Panc1 (cell line): ENCODE results near the gene KCNMA1. TPM values are rescaled to one million over a fixed set of nuclear protein-coding genes. Genes with fewer than 3 reads are reported as not detected.

Experiments used
- ATAC-seq: fragments of 200-7000 bp; cut with Tn5 transposase; 2 replicates; pipeline ENCODE4 v1.9.1; 2020; ENCODE audit warnings: mild to moderate bottlenecking, moderate library complexity
- BruUV-seq: library from RNA; stranded (reverse); fragments of 400-500 nt; replicated peaks from 2 replicates; lab custom pipeline; 2021; lab: Mats Ljungman, UMichigan
- CTCF ChIA-PET: fragments of 300-600 bp; sonication (Branson Sonifier 250); formaldehyde crosslinking; loops from one replicate; lab custom pipeline; 2022; ENCODE audit warnings: antibody characterized with exemption; lab: Charles Lee
- POLR2A ChIA-PET: fragments of 300-600 bp; sonication (Branson Sonifier 250); formaldehyde crosslinking; loops from one replicate; lab custom pipeline; 2022; ENCODE audit warnings: antibody characterized with exemption; lab: Charles Lee
- DNase-seq: peaks from one replicate; pipeline ENCODE4 v3.0.0-alpha.2; 2010; ENCODE audit warnings: low read depth, low spot score
- H3K27ac ChIP-seq: 2 replicates; pipeline ENCODE4 v1.5.1; 2011; ENCODE audit warnings: mild to moderate bottlenecking, low read length, inconsistent platforms
- H3K27me3 ChIP-seq: fragments of 200-500 bp; sonication (Bioruptor generic); 2 replicates; pipeline ENCODE4 v1.6.0; 2014; ENCODE audit warnings: low read length, inconsistent platforms; ENCODE audit not compliant: control insufficient read depth, insufficient read depth
- H3K36me3 ChIP-seq: fragments of 200-500 bp; sonication (Bioruptor generic); 2 replicates; pipeline ENCODE4 v1.5.1; 2014; ENCODE audit warnings: inconsistent platforms, mild to moderate bottlenecking, low read length, moderate library complexity; ENCODE audit not compliant: control insufficient read depth, insufficient read depth
- H3K4me1 ChIP-seq: 2 replicates; pipeline ENCODE4 v1.5.1; 2011; ENCODE audit warnings: inconsistent platforms, mild to moderate bottlenecking, low read length, moderate library complexity; ENCODE audit not compliant: control insufficient read depth, insufficient read depth
- H3K4me3 ChIP-seq, 2 experiments: 2 replicates each; pipeline ENCODE4 v1.5.1; 2011 to 2012; ENCODE audit warnings: low read depth in 2 of 2, low read length in 2 of 2, mild to moderate bottlenecking in 2 of 2, inconsistent platforms in 1 of 2, moderate library complexity in 1 of 2
- H3K9me3 ChIP-seq: fragments of 200-500 bp; sonication (Bioruptor generic); 2 replicates; pipeline ENCODE4 v1.5.1; 2014; ENCODE audit warnings: low read depth, mild to moderate bottlenecking, inconsistent platforms, low read length, moderate library complexity; ENCODE audit not compliant: control insufficient read depth, insufficient read depth
- CTCF ChIP-seq: fragments of 450-650 bp; IDR thresholded peaks from 2 replicates; pipeline ENCODE4 v1.5.1; 2017; ENCODE audit warnings: mild to moderate bottlenecking
- POLR2AphosphoS5 ChIP-seq: IDR thresholded peaks from 2 replicates; pipeline ENCODE4 v1.6.1; 2012; ENCODE audit warnings: mild to moderate bottlenecking, low read depth, low read length, moderate library complexity
- REST ChIP-seq, 2 experiments: IDR thresholded peaks; 2 replicates each; pipeline ENCODE4 v1.6.1; 2011 to 2012; ENCODE audit warnings: low read depth in 2 of 2, control low read depth in 1 of 2, low read length in 1 of 2, mild to moderate bottlenecking in 1 of 2, moderate library complexity in 1 of 2; ENCODE audit not compliant: insufficient read depth in 1 of 2
- SIN3A ChIP-seq: IDR thresholded peaks from 2 replicates; pipeline ENCODE4 v1.6.1; 2012; ENCODE audit warnings: low read depth, mild to moderate bottlenecking, low read length, moderate library complexity, borderline replicate concordance; ENCODE audit not compliant: insufficient read depth
- TCF7L2 ChIP-seq: IDR thresholded peaks from 2 replicates; pipeline ENCODE4 v1.6.1; 2011; ENCODE audit warnings: mild to moderate bottlenecking, low read depth, low read length, inconsistent platforms
- in situ Hi-C: cut with HindIII; loops from 2 replicates; pipeline ENCODE4 v1.10.0; 2016; ENCODE audit warnings: low sequenced_read_pairs, low pct_unique_long_range_greater_than_20kb
- intact Hi-C: fragments of 100-400 bp; cut with micrococcal nuclease; formaldehyde crosslinking; loops from one replicate; pipeline ENCODE4 v1.10.0; 2022; ENCODE audit not compliant: unreplicated experiment
- total RNA-seq: library from RNA; stranded (reverse); gene quantifications from one replicate; pipeline ENCODE4 v1.2.1, GENCODE V29; 2021; ENCODE audit not compliant: unreplicated experiment

Gene KCNMA1
- total RNA-seq, 1 experiment from 2014 or later = 91.9 TPM

- Histone ChIP-seq H3K9me3 (no peaks in the 10 kb centered on the region), H3K4me3 (no peak overlapping the region), H3K36me3 (no peaks in the 10 kb centered on the region), H3K27me3 (no peaks in the 10 kb centered on the region), H3K4me1 (no peaks in the 10 kb centered on the region), H3K27ac (no peak overlapping the region)
- POLR2A ChIA-PET = no interaction called here
- no peak for ATAC-seq
- CTCF ChIA-PET = no interaction called here
- no peak for DNase-seq
- in situ Hi-C loops = no loop called here
- TF ChIP-seq REST (IDR thresholded peaks at IDR 0.05; ENCODE audit: insufficient read depth in 1 of 2, low read depth in 2 of 2, low read length in 1 of 2) = no peak
- TF ChIP-seq SIN3A = no peak
- no peak for TF ChIP-seq POLR2AphosphoS5
- TF ChIP-seq CTCF = no peak
- TF ChIP-seq TCF7L2 = no peak
- intact Hi-C loops = no loop called here
- BruUV-seq = no TSS peak
Observed at GRCh38 chr10:77123330-77123729, 514.3 kb downstream of the KCNMA1 start.

- POLR2A ChIA-PET = no interaction called here
- Histone ChIP-seq H3K9me3 (no peaks in the 10 kb centered on the region), H3K4me1 (no peaks in the 10 kb centered on the region), H3K27me3 (no peaks in the 10 kb centered on the region), H3K36me3 (no peaks in the 10 kb centered on the region), H3K4me3 (no peak overlapping the region), H3K27ac (no peak overlapping the region)
- DNase-seq (no peak), ATAC-seq (no peak)
- in situ Hi-C loops = no loop called here
- no TSS peak for BruUV-seq
- intact Hi-C loops = no loop called here
- CTCF ChIA-PET = no interaction called here
- TF ChIP-seq SIN3A (no peak), POLR2AphosphoS5 (no peak), TCF7L2 (no peak), REST (IDR thresholded peaks at IDR 0.05; ENCODE audit: insufficient read depth in 1 of 2, low read depth in 2 of 2, low read length in 1 of 2) (no peak)
Observed at GRCh38 chr10:77121829-77122228, 515.8 kb downstream of the KCNMA1 start.
